Fibroblast of pulmonary artery (primary cell): ENCODE measurements around the gene DDX1.
"Not testable (repeated sequence)": the region's sequence is repeated elsewhere in the genome, so short reads cannot be mapped to it uniquely, and the experiment has no call there.

Experiments used
- DNase-seq: peaks from one replicate; pipeline ENCODE4 v3.0.0-alpha.2; 2010; ENCODE audit warnings: low read depth
- H3K4me3 ChIP-seq: replicated peaks from 2 replicates; pipeline ENCODE4 v1.5.1; 2011; ENCODE audit warnings: low read depth, mild to moderate bottlenecking, control low read depth, low read length, moderate library complexity
- TF ChIP-seq, protein P1 (sequence below): IDR thresholded peaks from 2 replicates; pipeline ENCODE4 v1.5.1; 2011; ENCODE audit warnings: mild to moderate bottlenecking, control low read depth, low read length, inconsistent platforms; ENCODE audit errors: missing control alignments

The DDX1 gene

DNA sequence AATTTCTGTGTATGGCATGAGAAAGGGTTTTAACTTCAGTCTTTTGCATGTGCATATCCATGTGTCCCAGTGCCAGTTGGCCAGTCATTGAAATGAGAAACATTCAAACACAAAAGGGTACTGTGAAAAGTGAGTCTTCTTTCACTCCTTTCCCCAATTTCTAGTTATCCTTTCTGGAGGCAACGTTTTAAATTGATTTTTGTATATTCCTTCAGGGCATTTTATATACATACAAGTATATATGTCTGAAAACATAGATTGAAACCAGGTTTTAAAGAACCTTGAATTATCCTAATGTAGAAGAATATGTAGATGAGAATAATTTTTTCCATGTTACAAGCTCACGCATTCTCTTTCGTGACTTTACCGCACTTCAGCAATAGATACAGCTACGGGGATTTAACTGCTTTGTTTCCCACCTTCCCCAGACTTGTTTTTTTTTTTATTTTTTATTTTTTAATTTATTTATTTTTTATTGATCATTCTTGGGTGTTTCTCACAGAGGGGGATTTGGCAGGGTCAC, 18.8 kb downstream of the DDX1 start:
- TF ChIP-seq, protein P1, sequence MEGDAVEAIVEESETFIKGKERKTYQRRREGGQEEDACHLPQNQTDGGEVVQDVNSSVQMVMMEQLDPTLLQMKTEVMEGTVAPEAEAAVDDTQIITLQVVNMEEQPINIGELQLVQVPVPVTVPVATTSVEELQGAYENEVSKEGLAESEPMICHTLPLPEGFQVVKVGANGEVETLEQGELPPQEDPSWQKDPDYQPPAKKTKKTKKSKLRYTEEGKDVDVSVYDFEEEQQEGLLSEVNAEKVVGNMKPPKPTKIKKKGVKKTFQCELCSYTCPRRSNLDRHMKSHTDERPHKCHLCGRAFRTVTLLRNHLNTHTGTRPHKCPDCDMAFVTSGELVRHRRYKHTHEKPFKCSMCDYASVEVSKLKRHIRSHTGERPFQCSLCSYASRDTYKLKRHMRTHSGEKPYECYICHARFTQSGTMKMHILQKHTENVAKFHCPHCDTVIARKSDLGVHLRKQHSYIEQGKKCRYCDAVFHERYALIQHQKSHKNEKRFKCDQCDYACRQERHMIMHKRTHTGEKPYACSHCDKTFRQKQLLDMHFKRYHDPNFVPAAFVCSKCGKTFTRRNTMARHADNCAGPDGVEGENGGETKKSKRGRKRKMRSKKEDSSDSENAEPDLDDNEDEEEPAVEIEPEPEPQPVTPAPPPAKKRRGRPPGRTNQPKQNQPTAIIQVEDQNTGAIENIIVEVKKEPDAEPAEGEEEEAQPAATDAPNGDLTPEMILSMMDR: no peak
- no peak overlapping the region for H3K4me3 ChIP-seq
- no peak for DNase-seq

DNA sequence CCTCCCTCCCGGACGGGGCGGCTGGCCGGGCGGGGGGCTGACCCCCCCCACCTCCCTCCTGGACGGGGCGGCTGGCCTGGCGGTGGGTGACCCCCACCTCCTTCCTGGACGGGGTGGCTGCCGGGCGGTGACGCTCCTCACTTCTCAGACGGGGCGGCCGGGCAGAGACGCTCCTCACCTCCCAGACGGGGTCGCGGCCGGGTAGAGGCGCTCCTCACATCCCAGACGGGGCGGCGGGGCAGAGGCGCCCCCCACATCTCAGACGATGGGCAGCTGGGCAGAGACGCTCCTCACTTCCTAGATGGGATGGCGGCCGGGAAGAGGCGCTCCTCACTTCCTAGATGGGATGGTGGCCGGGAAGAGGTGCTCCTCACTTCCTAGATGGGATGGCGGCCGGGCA, 20.4 kb downstream of the DDX1 start:
- not testable (repeated sequence) for DNase-seq

DNA sequence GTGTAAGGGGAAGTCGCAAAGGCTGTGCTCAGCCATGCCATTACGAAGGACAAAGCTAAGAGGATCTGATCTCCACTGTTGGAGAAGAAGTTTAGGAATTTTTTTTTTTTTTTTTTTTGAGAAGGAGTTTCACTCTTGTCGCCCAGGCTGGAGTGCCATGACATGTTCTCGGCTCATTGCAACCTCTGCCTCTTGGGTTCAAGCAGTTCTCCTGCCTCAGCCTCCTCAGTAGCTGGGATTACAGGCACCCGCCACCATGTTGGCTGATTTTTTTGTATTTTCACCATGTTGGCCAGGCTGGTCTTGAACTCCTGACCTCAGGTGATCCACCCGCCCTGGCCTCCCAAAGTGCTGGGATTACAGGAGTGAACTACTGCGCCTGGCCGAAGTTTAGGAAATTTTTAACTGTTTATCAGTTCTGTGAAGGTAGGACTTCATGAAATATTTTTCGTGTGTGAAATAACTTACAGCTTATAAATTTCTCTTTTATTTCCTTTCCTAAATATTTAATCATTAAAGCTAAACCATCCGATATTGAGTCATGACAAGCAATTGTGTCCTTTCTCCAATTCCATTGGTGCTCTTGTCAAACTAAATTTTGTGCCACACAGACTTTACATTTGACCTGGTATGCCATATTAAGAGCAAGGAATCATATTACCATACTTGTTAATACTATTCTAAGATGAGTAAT, 22.2 kb downstream of the DDX1 start:
- DNase-seq: no peak
- no peak overlapping the region for H3K4me3 ChIP-seq

More for the DNA sequence above, 20.4 kb downstream of the DDX1 start:
- not testable (repeated sequence) for H3K4me3 ChIP-seq

DNA sequence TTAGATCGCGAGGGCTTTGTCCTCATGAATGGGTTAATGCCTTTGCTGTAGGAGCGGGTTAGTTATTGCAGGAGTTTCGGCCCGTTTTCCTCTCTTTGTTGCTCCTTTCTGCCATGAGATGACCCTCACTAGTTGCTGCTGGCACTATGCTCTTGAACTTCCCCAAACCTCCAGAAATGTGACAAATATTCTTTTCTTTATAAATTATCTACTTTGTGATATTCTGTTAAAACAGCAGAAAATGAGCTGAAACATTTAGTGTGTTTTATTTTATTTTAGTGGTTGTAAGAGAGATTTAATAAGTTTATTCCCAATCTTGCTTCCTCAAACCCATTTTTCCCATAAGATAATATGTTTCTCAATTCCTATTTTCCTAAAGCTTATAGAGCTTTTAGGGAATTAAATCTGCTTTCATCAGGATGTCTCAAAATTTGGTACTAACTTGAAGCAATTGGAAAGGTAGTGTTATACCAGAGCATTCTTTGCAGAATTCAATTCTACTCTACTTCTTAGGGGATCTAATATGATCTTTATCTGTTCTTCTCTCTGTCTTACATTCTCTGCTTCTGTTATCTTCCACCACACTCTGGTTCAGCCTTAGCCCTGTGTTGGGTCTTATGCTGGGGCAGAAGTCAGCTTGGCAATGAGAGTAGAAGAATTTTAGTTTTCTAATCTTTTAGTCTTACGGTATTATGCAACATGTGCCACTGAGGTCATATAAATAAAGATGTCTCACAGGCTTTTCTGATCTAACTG, 23.1 kb downstream of the DDX1 start:
- DNase-seq: no peak
- no peak overlapping the region for H3K4me3 ChIP-seq
- TF ChIP-seq, protein P1: no peak

More for the DNA sequence above, 22.2 kb downstream of the DDX1 start:
- TF ChIP-seq, protein P1: no peak

DNA sequence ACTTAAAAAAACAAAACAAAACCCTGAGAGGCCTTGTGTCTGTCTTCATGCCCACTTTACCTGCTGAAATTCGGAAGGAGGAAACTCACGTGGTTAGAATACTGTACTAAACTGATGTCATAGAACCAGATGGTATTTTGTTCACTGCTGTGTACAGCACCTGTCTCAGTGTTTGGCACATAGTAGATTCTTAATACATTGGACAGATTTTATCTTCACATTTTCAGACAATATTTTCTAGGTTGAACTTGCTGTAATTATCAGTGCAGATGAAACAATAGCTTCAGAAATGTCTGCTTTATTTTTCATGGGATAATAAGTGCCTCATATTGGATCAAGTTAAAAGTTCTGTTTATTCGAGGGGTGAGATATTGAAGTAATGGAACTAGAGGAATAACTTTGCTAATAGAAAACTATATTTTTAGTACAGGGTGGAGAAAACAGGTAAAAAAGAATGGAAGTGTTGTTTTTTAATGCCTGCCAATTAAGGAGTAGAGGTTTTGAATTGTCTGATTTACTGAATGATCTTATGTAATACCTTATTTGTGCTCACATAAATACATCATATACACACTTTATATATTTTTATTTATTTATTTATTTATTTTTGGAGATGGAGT, 23.7 kb downstream of the DDX1 start:
- TF ChIP-seq, protein P1: no peak
- no peak overlapping the region for H3K4me3 ChIP-seq
- no peak for DNase-seq

DNA sequence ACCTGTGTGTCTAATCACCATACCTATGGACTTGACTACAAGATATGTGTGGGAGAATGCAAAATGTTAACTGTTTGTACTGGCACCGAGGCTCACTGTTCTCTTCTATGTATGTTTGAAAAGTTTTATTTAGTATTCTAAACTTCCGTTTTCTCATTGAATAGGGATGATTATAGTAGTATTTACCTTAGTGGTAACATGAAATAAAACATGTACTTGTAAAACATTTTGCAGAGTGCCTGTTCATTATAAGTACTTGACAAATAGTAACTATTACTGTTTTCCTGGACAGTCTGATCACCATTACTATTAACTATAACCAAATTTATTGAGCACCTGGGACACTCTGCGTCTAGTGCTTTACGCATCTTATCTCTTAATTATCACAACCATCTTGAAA, 24.8 kb downstream of the DDX1 start:
- DNase-seq: no peak
- no peak overlapping the region for H3K4me3 ChIP-seq
- TF ChIP-seq, protein P1: no peak
